ENCODE measurements around the gene ESRRB.

- TF ChIP-seq POLR2A (IDR thresholded peaks at IDR 0.05) (no peak), CTCF (IDR thresholded peaks at IDR 0.05) (no peak), EP300 (IDR thresholded peaks at IDR 0.05) (no peak)
These were observed 45.3 kb upstream of the ESRRB start for GRCh38 chr14:76330411-76331327.

Measured in stomach (tissue), 4 donors.